Measurements from ENCODE around the gene LGR6. TPM values are rescaled to one million over a fixed set of nuclear protein-coding genes. Genes with fewer than 3 reads are reported as not detected.

The LGR6 gene
- total RNA-seq, 1 experiment from 2014 or later: not detected

DNA sequence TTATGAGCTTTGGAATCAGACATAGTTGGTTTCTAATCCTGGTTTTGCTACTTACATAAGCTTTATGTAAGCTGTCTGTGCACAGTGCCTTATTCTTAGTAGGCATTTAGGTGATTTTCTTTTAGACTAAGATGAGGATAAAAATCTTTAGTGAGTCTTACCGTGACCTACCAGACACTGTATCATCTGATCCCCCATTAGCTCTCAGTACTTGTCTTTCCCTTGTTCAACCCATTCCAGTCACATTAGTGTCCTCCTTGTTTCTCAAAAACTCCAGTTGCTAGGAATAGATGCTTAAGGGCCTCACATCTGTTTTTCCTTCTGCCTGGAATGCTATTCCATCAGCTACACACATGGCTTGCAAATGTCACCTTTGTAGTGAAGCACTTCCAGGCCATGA is 173.7 kb downstream of the LGR6 start:
- H3K9me3 ChIP-seq: no peaks in the 10 kb centered on the region
- H3K36me3 ChIP-seq: no peaks in the 10 kb centered on the region
- H3K4me3 ChIP-seq: no peak overlapping the region
- DNase-seq: no peak
- H3K27me3 ChIP-seq: no peaks in the 10 kb centered on the region

Other genes starting within 250 kb of the LGR6 start
- gene LMOD1, start 247.3 kb upstream of the LGR6 start, total RNA-seq (2014; rRNA removed; shearing (Covaris generic); ENCODE audit: low replicate concordance): 0.03 TPM in 1 of 2 replicates, not detected in the other
- gene TIMM17A, start 238.3 kb upstream of the LGR6 start, total RNA-seq (2014; rRNA removed; shearing (Covaris generic); ENCODE audit: low replicate concordance): 97.0 and 105 TPM in 2 replicates
- 112 and 135 TPM in 2 replicates for gene RNPEP, start 211.2 kb upstream of the LGR6 start, total RNA-seq (2014; rRNA removed; shearing (Covaris generic); ENCODE audit: low replicate concordance)
- gene ELF3, start 183.2 kb upstream of the LGR6 start, total RNA-seq (2014; rRNA removed; shearing (Covaris generic); ENCODE audit: low replicate concordance): not detected in 2 replicates
- gene GPR37L1, start 70.9 kb upstream of the LGR6 start, total RNA-seq (2014; rRNA removed; shearing (Covaris generic); ENCODE audit: low replicate concordance): not detected in 2 replicates
- 21.3 and 35.5 TPM in 2 replicates for gene ARL8A, start 49.1 kb upstream of the LGR6 start, total RNA-seq (2014; rRNA removed; shearing (Covaris generic); ENCODE audit: low replicate concordance)
- gene PTPN7, start 33.2 kb upstream of the LGR6 start, total RNA-seq (2014; rRNA removed; shearing (Covaris generic); ENCODE audit: low replicate concordance): not detected in 2 replicates
- 83.6 and 111 TPM in 2 replicates for gene UBE2T, start 148.1 kb downstream of the LGR6 start, total RNA-seq (2014; rRNA removed; shearing (Covaris generic); ENCODE audit: low replicate concordance)
- 15.4 and 20.3 TPM in 2 replicates for gene PPP1R12B, start 154.9 kb downstream of the LGR6 start, total RNA-seq (2014; rRNA removed; shearing (Covaris generic); ENCODE audit: low replicate concordance)